GM12873 (cell line): Measurements from ENCODE around the gene EFR3B.

Source experiments
- TF ChIP-seq, protein P1 (sequence below): IDR thresholded peaks from 2 replicates; pipeline ENCODE4 v1.5.1; 2012; ENCODE audit warnings: low read depth, mild to moderate bottlenecking, moderate library complexity, low read length, control low read depth; ENCODE audit not compliant: insufficient read depth; ENCODE audit errors: missing control alignments

EFR3B gene

DNA sequence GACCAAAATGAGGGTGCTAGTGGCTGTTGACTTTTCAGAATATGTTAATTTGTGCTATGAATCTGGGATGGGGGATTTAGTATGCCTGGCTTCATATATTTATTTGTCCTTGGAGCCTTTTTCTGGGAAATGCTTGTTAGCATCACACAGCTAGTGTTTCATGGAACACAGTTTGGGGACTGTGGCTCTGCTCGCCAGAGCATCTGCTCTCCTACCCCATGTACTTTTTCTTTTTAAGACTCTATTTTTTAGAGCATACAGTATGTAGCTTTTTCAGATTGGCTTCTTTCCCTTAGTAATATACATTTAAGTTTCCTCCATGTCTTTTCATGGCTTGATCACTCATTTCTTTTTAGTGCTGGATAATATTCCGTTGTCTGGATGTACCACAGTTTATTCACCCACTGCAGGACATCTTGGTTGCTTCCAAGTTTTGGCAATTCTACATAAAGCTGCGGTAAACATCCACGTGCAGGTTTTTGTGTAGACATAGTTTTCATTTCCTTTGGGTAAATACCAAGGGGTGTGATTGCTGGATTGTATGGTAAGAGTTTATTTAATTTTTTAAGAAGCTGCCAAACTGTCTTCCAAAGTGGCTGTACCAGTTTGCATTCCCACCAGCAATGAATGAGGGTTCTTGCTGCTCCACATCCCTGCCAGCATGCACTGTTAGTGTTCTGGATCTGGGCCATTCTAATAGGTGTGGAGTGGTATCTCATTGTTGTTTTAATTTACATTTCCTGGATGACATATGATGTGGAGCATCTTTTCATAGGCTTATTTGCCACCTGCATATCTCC, 44.1 kb downstream of the EFR3B start:
- TF ChIP-seq, protein P1, sequence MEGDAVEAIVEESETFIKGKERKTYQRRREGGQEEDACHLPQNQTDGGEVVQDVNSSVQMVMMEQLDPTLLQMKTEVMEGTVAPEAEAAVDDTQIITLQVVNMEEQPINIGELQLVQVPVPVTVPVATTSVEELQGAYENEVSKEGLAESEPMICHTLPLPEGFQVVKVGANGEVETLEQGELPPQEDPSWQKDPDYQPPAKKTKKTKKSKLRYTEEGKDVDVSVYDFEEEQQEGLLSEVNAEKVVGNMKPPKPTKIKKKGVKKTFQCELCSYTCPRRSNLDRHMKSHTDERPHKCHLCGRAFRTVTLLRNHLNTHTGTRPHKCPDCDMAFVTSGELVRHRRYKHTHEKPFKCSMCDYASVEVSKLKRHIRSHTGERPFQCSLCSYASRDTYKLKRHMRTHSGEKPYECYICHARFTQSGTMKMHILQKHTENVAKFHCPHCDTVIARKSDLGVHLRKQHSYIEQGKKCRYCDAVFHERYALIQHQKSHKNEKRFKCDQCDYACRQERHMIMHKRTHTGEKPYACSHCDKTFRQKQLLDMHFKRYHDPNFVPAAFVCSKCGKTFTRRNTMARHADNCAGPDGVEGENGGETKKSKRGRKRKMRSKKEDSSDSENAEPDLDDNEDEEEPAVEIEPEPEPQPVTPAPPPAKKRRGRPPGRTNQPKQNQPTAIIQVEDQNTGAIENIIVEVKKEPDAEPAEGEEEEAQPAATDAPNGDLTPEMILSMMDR: no peak

DNA sequence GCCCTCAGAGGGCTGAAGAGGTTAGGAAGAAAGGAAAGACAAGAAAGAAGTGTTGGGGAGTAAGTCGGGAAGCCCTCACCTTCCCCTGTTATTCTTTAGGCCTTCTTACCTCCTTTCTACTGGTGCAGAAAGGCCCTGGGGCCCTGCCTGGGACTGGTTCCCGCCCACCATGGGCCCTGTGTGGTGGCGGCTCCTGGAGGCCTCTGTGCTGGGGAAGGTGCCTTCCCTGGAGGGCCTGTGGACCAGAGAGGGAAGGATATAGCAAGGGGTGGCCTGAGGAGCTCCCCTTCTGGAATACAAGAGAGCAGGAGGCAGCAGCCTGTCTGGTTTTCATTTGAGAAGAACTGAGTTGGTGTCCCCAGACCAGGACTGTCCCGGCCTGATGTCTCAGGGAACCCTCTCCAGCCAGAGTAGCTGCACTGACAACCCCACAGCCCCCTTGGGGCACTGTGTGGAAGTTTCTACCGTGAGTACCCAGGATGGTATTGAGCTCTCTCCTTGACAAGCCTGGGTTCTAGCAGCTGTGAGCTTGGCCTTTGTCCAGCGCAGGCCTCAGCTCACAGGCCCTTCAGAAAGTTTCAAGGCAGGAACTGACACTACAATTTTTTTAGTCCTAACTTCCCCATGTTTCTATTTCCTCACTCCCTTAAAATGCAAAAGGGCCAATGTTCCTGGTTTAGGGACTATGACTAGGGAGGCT, 47.1 kb downstream of the EFR3B start:
- TF ChIP-seq, protein P1: no peak

DNA sequence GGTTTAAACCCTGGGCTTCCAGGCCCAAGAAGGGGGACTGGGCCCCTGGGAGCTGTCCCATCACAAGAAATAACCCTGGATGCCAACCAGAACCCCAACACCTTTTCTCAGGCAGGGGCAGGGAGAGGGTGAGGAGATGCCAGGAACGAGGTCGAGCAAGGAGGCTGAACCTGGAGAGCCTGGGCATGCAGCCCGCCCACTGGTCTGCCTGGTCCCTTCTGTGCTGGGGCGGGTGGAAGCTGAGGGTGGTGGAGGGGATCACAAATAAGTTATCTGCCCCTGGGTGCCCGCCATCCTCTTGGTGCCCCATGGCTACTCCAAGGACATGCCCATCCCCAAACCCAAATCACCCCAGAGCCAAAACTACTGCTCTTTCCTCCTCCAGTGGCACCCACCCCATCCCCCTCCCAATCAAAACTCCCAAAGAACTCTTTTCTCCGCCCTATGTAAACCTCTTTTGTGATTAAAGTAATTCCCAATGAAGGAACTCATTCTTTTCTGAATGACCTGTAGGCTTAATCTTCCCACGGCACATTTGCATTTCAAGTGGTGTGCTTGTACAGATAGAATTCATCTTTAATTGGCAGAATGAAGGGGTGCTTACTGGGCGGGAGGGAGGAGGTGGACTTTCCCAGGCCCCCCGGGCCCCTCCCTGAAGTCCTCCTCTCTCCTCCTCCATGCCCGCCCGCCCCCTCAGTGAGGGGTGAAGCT, 47.9 kb downstream of the EFR3B start:
- TF ChIP-seq, protein P1: no peak

DNA sequence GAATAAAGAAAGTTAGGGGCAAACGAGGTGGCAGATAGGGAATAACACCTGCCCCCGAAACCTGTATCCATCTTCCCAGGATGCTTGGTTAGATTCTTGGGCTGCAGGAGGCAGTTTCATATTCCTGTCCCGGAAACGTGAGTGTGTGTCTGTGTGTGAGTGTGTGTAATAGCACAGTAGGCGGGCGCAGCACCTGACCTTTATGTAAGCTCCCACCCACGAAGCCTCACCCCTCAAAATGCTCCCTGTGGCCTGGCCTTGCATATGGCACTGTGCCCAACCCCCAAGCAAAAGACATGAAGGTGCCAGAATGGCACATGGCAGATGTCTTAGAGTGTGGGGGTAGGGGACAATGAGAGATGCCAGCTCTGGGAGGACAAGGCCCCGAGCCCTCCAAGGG, 48.9 kb downstream of the EFR3B start:
- TF ChIP-seq, protein P1: no peak

DNA sequence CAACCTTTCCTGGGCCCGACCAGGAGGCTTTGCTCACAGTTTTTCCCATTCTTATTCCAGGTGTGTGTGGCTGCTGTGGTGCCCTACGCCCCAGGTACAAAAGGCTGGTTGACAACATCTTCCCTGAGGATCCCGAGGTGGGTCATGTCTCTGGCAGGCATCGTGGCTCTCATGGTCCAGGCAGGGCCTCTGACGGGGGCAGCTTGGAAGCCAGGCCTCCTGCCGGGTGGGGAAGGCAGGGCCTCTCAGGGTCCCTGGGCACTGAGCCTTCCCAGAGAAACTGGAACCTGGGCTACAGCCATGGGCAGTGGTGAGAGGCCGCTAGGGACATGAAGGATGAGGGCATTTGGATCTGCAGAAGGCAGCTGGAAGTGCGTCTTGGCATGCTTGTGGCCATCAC, 49.4 kb downstream of the EFR3B start:
- TF ChIP-seq, protein P1: no peak

DNA sequence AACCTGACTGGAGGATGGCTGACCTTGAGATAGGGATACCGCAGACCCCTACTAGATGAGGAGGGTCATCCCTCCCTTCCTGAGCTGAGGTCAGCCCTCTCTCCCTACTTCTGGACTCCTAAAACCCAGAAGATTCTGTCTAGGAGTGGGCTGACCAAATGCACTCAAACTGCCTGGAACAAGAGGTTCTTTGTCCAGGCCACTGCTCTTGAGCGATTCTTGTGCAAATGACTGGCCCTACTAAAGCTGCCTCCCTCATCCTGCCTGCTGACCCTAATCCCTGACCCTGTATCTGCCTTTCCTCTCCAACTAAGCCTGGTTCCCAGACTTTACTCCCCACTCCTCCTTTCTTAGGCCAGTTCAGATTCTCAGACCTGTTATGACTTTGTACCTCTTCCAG, 56.2 kb downstream of the EFR3B start:
- TF ChIP-seq, protein P1: no peak
